ENCODE data around the gene MAPKAP1.

The MAPKAP1 gene

GRCh38 chr9:125706651-125707471 is at the start of gene MAPKAP1:
Gene MAPKAP1, minus strand, starts transcription at chr9:125707208. Its CDS starts 34,634 bp downstream, at chr9:125672574.
- DNase-seq: peak; percentile 75

- no peak for DNase-seq
These were observed 49.5 kb upstream of the MAPKAP1 start for GRCh38 chr9:125756518-125756917.

- DNase-seq: no peak
These were observed 48.3 kb upstream of the MAPKAP1 start for GRCh38 chr9:125755340-125755739.

- DNase-seq: no peak
These were observed 47.1 kb upstream of the MAPKAP1 start for GRCh38 chr9:125754096-125754495.

DNA sequence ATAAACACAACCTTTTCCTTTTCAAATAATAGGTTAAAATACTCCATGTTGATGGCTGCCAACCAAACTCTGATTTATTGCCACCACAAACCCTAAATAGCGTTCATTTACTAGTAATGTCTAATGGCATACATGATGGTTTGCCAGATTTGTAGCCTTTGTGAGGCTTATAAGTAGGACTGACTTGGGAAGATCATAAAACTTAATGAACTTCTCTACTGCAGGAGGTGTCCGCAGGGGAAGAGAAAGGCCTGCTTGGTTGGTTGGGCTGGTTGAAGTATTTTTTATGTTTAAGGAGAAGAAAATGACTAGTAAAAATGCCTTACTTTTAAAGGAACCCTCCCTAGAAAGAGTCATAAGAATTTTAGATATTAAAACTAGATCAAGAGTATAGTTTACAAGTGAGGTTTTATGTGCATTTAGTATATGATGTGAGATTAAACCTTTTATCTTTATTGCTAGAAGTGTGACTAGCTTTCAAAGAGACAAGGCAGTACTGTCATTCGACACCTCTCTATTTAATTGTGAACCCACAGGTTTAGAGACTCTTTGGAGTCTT is 45.1 kb upstream of the MAPKAP1 start:
- DNase-seq: peak; percentile 61

DNA sequence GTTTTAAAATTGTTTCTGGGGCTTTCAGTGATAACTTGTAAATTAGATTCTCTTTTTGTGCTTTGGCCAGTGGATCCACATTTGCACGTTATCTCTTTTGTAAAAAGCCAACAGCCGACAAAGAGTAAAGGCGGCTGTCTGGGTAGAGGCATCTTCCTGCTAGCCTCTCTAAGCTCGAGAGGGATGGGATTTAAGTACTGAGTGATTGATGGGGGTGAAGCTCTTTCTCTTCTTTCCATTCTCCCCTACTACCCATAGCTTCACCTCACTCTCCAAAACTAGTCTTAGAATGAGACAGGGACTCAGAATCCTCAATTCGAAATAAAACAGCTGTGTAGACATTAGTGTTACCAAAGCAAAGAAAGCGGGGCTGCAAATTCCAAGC is 43.6 kb upstream of the MAPKAP1 start:
- DNase-seq: peak; percentile 68

GRCh38 chr9:125749951-125750626 is 43.1 kb upstream of the MAPKAP1 start:
- DNase-seq: peak; percentile 59

GRCh38 chr9:125749287-125749935 is 42.4 kb upstream of the MAPKAP1 start:
- DNase-seq: peak; percentile 59

DNA sequence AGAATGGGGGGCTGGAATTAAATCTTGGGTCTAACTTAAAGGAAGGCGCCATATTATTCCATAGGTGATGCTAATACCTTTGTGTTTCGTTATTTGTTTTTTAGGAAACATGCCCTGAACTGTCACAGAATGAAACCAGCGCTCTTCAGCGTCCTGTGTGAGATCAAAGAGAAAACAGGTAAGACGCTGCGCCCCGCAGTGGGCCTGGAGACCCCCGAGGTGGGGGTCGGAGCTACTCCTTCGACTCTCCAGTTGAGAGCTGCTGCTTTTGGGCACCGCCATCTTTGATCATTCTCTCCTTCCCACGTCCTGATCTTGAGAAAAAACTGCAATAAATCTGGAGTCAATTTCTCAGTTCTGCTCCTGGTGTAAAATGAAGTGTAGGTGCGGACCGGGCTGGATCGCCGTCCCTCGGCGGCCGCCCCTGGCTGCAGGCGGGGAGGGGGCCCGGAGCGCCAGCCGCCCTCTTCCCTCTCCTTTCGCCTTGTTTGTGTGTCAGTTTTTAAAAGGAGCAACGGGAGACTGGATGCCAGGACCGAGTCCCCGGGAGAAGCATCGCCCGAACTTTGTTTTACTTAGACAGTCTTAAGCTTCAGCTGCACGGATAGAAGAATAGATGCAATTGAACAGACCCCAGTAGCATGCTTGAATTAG is 41.6 kb upstream of the MAPKAP1 start:
- no peak for DNase-seq

DNA sequence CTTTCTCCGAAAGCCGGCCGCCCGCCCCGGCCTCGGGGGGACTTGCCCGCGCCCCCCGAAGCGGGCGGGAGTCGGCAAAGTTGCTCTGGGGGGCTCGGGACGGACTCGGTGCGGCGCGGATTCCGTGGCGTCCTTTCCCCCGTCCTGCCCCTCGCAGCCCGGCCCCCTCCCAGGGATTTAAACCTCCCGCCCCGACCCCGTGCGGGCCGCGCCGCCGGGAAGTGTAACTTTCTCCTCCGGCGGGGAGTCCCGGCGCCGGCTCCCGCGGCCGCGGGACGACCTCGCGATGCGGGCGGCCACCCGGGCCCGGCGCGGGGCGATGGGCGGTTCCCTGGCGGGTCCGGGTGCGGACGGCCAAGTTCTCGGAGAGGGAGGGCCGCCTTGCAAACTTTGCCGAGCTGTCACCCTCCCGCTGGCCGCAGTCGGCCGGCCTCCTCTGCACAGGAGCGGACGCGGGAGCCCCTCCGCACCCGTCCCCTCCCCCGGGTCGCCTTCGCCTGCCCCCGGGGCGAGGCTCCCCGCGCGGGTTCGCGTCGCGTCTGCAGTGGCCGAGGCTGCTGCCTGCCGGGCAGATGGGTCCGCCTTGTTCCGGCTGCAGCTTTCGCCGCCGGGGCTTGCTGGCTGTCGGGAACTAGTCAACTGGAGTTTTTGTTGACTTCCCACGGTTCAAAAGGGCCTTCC is 40.9 kb upstream of the MAPKAP1 start:
- DNase-seq: no peak

DNA sequence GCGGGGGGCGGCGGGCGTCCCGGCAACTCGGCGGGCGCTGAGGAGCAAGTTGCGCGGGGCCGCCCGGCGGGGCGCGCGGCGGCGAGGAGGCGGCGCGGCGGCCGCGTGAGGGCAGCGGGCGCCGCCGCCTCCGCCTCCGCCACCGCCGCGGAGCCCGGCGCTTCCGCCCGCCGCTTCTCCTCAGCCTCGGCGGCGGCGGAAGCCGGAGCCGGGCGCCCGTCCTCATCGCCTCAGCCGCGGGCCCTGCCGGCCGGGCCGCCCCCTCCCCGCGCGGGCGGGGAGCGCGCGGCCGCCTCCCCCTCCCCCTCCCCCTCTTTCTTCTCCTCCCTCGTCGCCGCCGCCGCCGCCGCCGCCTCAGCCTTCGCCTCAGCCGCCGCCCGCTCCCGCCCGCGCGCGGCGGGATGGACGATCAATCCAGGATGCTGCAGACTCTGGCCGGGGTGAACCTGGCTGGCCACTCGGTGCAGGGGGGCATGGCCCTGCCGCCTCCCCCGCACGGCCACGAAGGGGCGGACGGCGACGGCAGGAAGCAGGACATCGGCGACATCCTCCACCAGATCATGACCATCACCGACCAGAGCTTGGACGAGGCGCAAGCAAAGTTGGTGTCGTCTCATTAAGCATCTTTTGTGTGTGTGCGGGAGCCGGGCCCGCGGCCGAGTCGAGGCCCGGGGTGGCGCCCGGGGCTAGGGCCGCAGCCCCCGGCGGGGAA is 40.2 kb upstream of the MAPKAP1 start, which contains the start of gene PBX3:
Gene PBX3 (plus strand): TSS at position 321 of the 712 bp plus-strand sequence.
- no peak for DNase-seq

GRCh38 chr9:125746774-125747052 is 39.7 kb upstream of the MAPKAP1 start:
- no peak for DNase-seq

DNA sequence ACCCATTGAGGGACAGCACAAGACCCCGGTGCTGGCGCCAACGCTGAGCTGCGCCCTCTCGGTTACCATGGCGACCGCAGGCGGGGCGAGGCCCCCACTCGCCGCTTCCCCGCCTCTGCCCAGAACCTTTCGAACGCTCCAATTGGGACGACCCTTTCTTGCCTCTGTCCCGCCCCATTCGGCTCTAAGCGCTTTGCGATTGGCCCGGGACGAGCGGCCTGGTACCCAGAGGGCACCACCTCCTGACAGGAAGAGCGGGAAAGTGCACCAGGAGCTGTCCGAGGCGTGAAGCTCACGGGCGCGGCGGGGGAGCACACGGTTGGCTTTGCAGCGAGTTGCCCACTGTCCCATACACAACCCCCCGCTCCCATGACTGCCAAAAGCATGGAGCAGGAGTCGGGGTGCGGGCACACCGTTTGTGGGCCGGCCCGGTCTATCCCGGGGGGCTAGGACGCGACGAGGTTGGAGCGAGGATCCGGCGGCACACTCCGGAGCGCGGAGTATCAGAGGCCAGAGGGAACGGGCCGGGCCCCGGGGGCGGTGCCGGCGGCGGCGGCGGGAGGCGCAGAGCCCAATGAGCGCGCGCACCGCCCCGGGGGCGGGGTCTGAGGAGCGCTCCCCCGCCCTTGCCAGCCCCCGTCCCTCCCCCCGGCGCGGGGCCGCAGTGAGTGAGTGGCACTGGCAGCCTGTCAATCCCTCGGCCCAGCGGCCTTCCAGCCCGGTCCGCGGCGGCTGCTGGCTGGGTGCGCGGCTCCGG is 39.2 kb upstream of the MAPKAP1 start:
- DNase-seq: peak; percentile 95

DNA sequence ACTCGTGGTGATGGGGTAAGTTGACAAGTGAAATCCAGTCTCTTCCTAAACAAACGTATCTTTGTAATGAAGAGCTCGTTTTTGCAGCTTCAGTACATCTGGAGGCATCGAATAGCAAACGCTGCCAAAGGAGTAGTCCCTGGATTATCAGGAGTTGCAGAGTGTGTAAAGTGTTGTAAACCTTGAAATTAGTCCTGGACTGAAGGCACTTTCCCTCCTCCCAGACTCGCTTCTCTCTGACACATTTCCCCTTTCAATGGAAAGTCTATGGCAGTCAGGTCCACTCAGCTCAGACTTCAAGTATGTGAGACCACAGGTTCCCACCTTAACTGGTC is 38.6 kb upstream of the MAPKAP1 start:
- DNase-seq: peak; percentile 73

- DNase-seq: no peak
These were observed 38.0 kb upstream of the MAPKAP1 start for GRCh38 chr9:125745018-125745417.

GRCh38 chr9:125744616-125745015 is 37.6 kb upstream of the MAPKAP1 start:
- DNase-seq: no peak

DNA sequence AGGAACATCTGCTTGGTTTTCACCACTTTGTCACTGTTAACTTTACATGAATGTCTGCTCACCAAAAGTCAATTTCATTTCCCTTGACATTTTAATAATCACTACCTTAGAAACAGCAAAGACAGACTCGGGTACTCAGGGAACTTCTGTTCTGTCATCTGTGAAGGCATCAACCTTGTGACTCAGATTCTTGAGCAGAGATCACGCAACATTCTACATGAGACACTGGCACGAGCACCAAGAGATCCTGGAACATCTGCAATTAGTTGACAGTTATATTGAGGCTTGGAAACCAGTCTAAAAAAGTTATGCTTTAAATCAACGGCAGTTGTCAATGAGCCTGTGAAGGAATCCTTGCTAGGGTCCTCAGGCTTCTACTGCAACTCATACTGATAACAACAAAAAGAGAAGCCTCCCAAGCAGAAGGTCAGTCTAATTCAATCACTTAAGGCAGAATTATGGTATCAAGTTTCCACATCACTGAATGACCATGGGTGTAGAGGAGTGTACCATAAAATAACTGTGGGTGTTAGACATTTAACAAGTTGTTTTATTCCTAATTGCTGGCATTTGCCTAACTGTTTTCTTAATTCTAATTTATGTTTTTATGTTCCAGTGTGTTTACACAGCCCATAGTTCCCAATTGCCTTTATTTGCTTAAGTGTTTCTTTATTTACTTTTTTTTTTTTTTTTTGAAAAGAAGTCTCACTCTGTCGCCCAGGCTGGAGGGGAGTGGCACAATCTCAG is 36.8 kb upstream of the MAPKAP1 start:
- no peak for DNase-seq

DNA sequence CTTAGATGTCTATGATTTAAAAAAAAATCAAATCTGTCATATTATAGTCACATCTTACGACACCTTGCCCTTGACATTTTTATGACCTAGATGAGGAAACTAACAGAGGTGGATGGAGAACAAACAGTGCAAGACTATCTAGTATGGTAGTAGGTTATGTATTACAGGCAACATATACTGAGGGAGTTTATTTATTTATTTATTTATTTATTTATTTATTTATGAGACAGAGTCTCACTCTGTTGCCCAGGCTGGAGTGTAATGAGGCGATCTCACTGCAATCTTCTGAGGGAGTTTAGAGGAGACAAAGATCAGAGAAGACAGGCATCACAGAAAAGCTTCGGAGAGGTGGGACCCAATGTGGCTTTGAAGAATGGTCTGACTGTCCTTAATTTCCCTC is 35.6 kb upstream of the MAPKAP1 start:
- no peak for DNase-seq

GRCh38 chr9:125739436-125739835 is 32.4 kb upstream of the MAPKAP1 start:
- DNase-seq: no peak

- DNase-seq: no peak
These were observed 25.6 kb upstream of the MAPKAP1 start for GRCh38 chr9:125732562-125732961.

All from NCI-H2029 treated with DMSO at 0.1 percent for 48 hours (cell line).